Right lobe of liver (tissue), 4 donors: Measurements from ENCODE around the gene PCDHAC2.

Experiments used
- CTCF ChIP-seq, 4 donors: fragments of 200-600 bp in 3 of 4; fragments of 450-650 bp in 1 of 4; IDR thresholded peaks; one replicate each; pipeline versions ENCODE4 v1.5.1 to v1.8.0; 2016 to 2022; ENCODE audit warnings: antibody characterized with exemption in 4 of 4, mild to moderate bottlenecking in 2 of 4
- POLR2A ChIP-seq: fragments of 450-650 bp; IDR thresholded peaks from one replicate; pipeline ENCODE4 v1.6.1; 2017; ENCODE audit warnings: antibody characterized with exemption, mild to moderate bottlenecking
- donor health status: DM: no; HTN: no; CAD: no.
- donor health status: DM: no; HTN: no; CAD: no.
- donor health status: DM: no; HTN: yes; CAD: no.

DNA sequence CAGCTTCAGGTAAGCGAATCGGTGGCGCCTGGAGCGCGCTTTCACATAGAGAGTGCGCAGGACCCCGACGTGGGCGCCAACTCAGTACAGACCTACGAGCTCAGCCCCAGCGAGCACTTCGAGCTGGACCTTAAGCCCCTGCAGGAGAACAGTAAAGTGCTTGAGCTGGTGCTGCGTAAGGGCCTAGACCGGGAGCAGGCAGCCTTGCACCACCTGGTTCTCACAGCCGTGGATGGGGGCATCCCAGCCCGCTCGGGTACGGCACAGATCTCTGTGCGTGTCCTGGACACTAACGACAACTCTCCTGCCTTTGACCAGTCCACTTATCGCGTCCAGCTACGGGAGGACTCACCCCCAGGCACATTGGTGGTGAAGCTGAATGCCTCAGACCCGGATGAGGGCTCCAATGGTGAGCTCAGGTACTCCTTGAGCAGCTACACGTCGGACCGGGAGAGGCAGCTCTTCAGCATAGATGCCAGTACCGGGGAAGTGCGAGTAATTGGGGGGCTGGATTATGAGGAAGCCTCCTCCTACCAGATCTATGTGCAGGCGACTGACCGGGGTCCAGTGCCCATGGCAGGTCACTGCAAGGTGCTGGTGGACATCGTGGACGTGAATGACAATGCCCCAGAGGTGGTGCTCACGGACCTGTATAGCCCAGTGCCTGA is 1.1 kb downstream of the PCDHAC2 start:
- TF ChIP-seq CTCF (IDR thresholded peaks at IDR 0.05) (no peak), POLR2A (no peak)
